Measurements from ENCODE around the gene GPATCH4.
"Not testable (repeated sequence)": the region's sequence is repeated elsewhere in the genome, so short reads cannot be mapped to it uniquely, and the experiment has no call there.

Gene GPATCH4

GRCh38 chr1:156626079-156626438 lies 24.8 kb upstream of the GPATCH4 start:
- DNase-seq: no peak

GRCh38 chr1:156625436-156626078 lies 24.3 kb upstream of the GPATCH4 start:
- DNase-seq: no peak

GRCh38 chr1:156624814-156625435 lies 23.6 kb upstream of the GPATCH4 start:
- DNase-seq: no peak

GRCh38 chr1:156623946-156624813 lies 22.9 kb upstream of the GPATCH4 start:
- DNase-seq: no peak

- no peak for DNase-seq
These were observed 21.5 kb upstream of the GPATCH4 start for GRCh38 chr1:156622581-156623297.

GRCh38 chr1:156619582-156619955 lies 18.3 kb upstream of the GPATCH4 start:
- no peak for DNase-seq

- no peak for DNase-seq
These were observed 17.7 kb upstream of the GPATCH4 start, which contains the start of gene HAPLN2 for GRCh38 chr1:156618853-156619581. Gene HAPLN2, plus strand, starts transcription at chr1:156619415. Its CDS starts 4,076 bp downstream, at chr1:156623491.

GRCh38 chr1:156616463-156616862 lies 15.2 kb upstream of the GPATCH4 start:
- DNase-seq: peak; percentile 42

- DNase-seq: no peak
These were observed 14.7 kb upstream of the GPATCH4 start for GRCh38 chr1:156615946-156616345.

- DNase-seq: no peak
These were observed 11.4 kb upstream of the GPATCH4 start for GRCh38 chr1:156612666-156613065.

- not testable (repeated sequence) for DNase-seq
These were observed 8.8 kb upstream of the GPATCH4 start for GRCh38 chr1:156610072-156610471.

- no peak for DNase-seq
These were observed 7.7 kb upstream of the GPATCH4 start for GRCh38 chr1:156608981-156609380.

GRCh38 chr1:156608036-156608674 lies 6.9 kb upstream of the GPATCH4 start:
- no peak for DNase-seq

- not testable (repeated sequence) for DNase-seq
These were observed 6.1 kb upstream of the GPATCH4 start for GRCh38 chr1:156607344-156607743.

GRCh38 chr1:156602557-156602993 lies 1.3 kb upstream of the GPATCH4 start:
- DNase-seq: no peak

- no peak for DNase-seq
These were observed 613 bp upstream of the GPATCH4 start for GRCh38 chr1:156601892-156602291.

GRCh38 chr1:156600733-156601121 lies 552 bp downstream of the GPATCH4 start:
- no peak for DNase-seq

- no peak for DNase-seq
These were observed 1.5 kb downstream of the GPATCH4 start for GRCh38 chr1:156599811-156600210.

- no peak for DNase-seq
These were observed 2.4 kb downstream of the GPATCH4 start for GRCh38 chr1:156598731-156599432.

- no peak for DNase-seq
These were observed 3.2 kb downstream of the GPATCH4 start for GRCh38 chr1:156598125-156598524.

- no peak for DNase-seq
These were observed 4.9 kb downstream of the GPATCH4 start for GRCh38 chr1:156596426-156596825.
